Measurements from ENCODE around the gene SEPTIN6.

Gene SEPTIN6

DNA sequence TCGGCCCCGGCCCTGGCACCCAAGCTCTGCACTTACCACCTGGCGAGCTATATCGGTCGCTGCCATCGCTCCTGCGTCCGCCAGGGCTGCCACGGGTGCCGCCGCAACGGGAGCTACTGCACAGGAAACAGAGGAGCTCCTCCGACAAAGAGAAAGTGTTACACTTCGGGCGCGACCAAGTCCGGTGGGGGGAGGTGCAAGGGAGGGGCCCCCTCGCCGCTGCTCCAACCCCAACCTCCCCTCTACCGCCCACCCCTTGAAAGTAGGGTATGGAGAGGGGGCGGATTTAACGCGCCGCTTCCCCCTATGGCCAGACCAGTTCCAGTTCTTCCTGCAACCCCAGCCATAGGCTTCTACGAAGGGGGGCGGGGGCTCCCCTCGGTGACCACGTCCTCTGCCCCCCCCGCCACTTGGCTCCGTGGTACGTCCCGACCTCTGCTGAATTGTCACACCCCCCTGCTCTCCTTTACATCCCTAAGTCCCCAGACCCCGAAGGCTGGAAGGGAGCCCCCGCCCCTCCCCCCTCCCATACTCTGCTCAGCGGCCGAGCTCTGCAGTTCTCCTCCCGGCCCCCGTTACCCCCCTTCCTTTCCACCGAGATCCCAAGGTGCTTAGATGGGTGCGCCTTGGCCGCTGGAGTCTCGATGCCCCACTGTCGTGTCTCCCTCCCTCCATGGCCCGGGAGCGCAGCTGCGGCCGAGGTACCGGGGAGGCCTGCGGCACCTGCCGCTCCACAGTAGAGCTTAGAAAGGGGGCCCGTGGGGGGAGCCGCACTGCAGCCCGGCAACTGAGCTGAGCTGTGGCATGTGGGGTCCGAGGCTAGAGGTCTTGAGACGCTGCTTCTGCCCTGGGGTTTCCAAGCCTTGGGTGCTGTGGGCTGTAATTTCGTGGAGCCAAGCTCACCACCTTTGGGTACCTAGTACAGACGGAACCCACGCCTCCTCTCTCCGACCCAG, at the start of gene SEPTIN6:
TSS of gene SEPTIN6 (minus strand) at position 129 of the 956 bp plus-strand sequence. CDS start at position 66, 63 bp downstream.
- peak; percentile 63 to 80 (median 69) for DNase-seq

DNA sequence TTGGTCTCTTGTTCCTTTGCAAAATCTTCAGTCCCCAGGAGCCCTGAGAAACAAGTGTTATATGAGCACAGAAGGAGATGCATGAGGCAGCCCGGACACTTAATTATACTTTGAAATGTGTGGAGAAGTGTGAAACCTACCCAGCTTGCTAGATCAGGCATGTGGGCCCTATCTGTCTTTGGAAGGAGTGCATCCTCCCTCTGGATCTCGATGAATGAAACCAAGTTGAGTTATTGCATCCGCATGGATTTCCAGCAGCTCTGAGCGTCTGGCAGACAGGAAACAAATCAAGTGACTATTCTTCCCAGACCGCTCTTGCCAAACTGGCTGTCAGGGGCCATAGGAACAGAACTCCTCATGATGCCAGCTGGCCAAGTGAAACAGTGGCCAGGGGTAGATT, 45.8 kb upstream of the SEPTIN6 start:
- no peak for DNase-seq

DNA sequence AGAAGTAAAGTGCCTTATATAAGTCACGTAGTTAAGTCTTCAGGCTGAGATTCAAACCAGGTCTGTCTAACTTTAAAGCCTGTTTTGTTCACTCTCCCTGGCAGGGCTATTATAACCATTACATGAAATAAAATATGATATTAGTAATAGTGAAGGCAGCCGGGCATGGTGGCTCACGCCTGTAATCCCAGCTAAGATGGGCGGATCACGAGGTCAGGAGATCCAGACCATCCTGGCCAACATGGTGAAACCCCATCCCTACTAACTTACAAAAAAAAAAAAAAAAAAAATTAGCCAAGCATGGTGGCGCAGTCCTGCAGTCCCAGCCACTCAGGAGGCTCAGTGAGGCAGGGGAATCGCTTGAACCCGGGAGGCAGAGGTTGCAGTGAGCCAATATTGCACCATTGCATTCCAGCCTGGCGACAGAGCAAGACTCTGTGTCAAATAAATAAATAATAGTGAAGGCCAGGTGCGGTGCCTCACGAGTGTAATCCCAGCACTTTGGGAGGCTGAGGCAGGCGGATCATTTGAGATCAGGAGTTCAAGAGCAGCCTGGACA, 43.3 kb upstream of the SEPTIN6 start:
- no peak for DNase-seq

DNA sequence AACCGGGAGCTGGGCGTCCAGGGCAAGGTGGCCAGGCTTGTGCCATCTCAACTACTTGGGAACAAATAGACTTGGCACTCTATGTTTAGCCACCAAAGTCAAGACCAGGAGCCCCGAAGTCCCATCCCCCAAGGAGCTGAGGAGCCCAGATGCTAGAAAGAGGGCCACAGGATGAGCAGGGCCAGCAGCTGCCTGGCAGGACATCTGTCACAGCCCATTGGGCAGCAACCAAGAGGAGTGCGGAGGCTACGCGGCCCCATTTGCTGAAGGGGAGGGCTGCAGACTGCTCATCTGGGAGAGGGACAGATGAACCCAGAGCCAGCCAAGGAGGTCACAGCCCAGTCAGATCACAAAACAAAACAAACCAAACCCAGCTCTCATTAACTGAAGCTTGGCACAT, 42.5 kb upstream of the SEPTIN6 start:
- no peak for DNase-seq

DNA sequence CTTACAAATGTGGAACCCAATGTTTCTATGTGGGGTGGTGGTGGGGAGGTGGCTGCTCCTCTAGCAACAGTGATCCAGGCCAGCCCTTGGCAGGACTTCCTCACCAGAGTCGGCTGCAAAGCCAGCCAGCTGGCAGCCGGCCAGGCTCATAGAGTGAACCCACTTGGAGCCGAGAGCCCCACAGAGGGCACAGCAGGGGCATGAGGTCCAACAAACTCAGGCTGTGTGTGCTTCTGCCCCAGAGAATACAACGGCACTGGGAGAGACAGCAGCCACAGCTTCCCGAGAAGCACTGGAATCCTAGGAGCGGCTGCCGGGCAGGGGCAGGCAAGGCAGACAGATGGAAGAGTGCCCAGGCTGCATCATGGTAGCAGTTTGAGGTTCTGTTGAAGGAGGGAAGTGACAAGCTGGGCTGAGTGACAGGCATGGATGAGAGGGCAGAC, 42.0 kb upstream of the SEPTIN6 start:
- DNase-seq: peak; percentile 29 to 59 (median 48)

DNA sequence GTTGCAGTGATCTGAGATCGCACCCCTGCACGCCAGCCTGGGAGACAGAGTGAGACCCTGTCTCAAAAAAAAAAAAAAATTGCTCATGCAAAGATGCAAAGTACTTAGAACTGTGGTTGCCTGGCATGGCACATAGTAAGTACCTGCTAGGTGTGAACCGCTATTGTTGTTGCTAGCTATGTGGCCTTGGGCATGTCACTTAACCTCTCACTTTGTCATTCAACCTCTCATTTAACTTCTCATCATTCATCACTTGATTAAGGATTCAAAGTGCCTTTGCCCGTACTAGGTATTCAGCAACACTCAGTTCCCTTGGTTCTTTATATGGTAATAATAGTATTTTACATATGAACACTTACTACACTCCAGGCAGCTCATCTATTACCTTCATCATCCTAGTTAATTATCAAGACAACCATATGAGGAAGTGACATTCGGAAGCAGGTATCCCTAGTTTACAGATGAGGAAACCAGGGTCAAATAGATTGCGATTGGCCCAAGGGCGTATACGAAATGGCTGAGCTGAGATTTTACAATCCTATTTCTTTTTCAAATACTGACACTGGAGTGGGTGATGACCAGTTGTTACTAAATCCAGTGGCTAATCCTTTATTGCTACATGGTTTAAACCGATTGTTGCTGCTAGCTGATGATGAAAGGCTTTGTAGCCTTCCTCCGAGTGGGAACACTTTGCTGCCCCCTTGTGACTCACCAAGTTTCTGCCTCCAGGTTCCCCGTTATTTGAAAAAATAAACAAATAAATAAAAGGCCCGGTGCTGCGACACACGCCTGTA, 36.6 kb upstream of the SEPTIN6 start:
- peak; percentile 80 to 86 (median 85) for DNase-seq

DNA sequence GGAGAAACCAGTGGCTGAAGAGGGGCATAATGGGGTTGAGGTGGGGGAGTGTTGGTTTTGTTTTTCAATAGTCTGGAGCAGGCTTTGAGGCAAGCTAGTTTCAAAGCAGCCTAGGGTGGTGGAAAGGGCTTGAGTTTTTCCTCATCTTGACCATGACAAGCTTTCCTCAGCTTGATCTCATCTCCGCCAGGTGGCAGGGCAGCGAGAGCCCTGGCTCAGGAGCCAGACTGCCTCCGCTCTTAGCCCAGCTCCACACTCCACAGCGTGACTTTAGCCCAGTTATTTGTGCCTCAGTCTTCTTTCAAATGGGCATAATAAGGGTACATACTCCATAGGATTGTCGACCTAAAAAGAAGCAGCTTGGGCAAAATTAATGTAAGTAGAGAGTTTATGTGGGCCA, 35.5 kb upstream of the SEPTIN6 start:
- no peak for DNase-seq

DNA sequence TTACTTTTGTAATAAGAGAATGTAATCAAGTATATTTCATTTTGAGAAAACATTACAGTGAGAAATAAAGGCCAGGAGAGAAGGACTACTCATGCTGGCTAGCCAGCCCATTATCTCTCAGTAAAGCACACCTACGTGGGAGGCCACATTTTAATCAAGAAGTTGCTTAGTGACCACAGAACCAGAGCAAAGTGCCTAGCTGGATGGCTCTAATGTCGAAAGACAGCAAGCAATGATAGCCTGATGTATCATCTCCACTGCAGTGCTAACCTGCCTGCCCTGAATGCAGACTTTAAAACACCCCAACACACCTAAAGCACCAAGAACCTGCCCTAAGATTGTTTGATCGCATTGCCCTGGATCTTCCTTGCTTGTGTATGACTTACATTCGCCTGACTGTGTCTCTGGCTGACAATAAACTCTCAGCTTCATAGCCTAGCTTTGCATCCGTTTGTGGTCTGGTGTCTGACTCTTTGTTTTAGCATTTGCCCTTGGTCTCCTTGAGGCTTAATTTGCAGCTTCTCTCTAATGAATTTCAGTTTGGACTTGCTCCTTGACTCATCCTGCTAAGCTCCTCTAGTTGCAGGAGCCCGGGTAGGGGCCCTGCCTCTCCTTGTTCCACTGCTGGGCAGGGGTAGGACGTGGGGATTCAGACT, 34.1 kb upstream of the SEPTIN6 start:
- DNase-seq: no peak

DNA sequence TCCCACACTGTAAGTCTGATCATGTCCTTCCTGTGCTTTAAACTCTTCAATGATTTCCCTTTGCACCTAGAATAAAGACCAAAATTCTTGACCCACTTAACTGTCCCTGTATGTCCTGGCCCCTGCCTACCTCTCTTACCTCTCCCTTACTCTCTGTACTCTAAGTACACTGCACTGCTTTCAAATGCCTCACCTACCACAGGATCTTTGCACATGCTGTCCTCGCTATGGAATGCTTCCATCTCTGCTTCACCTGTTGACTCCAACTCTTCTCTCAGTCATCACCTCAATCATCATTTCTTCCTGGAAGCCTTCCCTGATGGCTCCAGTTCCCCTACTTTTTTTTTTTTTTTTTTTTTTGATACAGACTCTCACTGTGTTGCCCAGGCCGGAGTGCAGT, 29.0 kb upstream of the SEPTIN6 start:
- DNase-seq: no peak

DNA sequence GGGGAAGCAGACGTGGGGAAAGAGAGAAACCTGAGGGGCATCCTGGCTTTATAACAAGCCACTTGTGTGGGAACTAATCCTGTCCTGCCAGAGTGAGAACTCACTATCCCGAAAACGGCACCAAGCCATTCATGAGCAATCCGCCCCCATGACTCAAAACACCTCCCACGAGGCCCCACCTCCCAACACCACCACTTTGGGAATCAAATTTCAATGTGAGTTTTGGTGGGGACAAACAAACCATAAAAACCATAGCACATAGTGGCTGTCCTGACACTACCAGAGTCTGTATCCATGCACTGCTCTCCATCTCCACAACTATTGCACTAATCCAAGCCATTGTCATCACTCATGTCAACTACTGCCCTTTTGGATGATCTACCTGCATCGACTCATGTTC, 28.5 kb upstream of the SEPTIN6 start:
- DNase-seq: no peak

DNA sequence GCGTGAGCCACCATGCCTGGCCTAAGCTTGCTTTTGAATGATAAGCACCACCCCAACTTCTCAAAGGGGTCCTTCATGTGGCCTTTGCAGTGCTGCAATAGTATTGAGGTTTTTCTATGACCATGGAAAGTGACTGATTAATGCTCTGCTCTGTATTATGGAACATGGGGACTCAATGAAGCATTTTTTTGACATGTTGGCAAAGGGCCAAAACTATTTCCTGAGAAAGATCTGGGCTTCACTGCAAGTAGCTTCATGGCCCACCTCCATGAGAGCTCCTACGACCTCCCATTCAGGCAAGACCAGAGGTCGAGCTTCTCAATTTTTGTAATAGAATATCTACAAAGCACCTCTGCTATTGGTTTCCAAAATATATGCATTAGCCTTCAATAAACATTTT, 16.7 kb upstream of the SEPTIN6 start:
- DNase-seq: no peak

DNA sequence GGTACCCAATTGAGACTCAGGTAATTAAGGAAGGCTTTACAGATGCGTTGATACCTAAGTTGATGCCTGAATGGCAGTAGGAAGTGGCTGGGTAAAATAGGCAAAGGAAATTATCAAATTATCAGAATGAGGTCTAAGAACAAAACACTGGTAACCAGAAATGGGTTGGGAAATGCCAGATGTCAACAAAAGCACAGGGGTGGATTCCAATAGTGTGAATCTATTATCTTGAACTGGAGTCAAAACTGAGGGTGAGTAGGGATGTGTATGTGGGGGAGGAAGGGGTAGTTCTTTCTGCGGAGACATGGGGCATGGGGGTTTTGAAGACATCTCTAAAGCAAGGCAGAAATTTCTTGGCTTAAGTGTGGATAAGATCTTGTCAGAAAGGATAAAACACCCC, 16.0 kb upstream of the SEPTIN6 start:
- DNase-seq: no peak

DNA sequence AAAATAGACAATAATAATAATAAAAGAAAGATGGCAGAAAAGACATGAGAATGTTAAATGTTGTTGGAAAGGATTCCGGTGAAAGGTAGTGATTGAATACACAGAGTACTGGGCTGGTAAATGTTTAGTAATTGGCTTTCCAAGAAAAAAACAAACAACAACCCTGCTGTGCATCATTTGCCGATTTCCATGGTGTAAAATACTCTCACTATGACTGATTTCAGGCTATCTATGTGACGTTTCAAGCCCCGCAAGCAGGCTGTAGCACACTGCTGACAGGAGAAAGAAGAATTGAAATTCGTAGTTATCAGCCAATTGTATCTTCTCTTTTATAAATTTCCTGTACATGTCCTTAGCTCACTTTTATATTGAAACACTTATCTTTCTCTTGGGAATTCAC, 13.6 kb upstream of the SEPTIN6 start:
- no peak for DNase-seq

DNA sequence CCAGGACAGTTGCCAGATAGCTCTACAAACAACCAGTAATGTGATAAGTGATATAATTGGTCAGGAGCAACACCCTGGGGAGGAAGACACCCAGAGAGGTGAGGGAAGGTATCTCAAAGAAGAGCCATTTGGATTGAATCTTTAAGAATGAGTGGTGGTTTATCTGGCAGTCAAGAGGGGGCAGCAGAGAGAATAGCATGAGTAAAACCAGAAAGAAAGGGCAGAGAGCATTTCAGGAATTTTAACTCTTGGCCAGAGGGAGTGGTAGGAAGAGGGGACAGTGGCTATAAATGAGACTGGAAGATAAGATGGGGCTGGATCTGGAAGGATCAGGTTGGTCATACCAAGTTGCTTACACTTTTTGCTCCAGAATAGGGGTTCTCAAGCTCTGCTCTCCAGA, 5.9 kb upstream of the SEPTIN6 start:
- DNase-seq: peak; percentile 58 to 65 (median 60)

DNA sequence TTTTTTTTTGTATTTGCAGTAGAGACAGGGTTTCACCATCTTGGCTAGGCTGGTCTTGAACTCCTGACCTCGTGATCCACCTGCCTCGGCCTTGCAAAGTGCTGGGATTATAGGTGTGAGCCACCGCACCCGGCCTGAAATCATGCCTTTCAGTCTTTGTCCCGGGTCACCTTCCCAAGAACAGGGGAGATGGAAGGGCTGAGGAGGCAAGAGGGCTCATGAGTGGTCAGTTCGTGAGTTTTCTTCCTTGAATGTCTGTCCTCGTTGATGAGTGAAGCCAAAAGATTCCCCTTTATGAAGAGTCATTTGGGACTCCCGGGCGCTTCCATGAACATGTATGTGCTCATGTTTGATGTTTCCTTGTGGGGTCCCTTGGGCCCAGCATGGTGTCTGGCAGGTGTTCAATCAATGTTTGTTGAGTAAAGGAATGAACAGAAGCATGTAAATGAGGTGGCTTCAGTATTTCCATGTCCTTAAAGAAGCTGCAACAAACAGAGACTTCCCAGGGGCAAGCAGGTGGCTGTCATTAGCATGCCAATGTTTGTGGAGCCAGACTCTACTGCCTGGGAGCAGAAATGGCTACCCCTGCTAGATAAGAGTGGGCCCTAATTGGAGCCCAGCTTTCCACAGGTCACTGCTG, 3.4 kb upstream of the SEPTIN6 start:
- no peak for DNase-seq

DNA sequence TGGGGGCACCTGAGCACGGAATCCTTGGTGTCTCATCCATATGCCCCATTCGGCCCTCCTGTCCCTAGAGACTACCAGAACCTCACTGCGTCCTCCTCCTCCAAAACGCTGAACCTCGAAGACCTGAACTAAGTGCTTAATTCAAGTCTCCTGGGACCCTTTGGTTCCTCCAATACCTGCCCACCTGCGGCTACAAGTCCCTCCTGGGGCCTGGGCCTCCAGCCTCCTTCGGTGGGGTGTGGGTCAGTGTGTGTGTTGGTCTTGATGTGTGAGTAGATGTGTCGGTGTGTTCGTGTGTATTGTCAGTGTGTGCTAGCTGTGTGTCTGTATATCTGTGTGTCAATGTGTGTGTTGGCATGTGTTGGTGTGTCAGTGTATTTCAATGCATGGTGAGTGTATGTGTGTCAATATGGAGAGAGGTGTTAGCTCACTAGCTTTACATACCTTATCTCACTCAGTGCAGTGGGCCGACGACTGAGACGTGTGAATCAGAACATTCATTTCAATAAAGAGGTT, 2.6 kb upstream of the SEPTIN6 start:
- no peak for DNase-seq

DNA sequence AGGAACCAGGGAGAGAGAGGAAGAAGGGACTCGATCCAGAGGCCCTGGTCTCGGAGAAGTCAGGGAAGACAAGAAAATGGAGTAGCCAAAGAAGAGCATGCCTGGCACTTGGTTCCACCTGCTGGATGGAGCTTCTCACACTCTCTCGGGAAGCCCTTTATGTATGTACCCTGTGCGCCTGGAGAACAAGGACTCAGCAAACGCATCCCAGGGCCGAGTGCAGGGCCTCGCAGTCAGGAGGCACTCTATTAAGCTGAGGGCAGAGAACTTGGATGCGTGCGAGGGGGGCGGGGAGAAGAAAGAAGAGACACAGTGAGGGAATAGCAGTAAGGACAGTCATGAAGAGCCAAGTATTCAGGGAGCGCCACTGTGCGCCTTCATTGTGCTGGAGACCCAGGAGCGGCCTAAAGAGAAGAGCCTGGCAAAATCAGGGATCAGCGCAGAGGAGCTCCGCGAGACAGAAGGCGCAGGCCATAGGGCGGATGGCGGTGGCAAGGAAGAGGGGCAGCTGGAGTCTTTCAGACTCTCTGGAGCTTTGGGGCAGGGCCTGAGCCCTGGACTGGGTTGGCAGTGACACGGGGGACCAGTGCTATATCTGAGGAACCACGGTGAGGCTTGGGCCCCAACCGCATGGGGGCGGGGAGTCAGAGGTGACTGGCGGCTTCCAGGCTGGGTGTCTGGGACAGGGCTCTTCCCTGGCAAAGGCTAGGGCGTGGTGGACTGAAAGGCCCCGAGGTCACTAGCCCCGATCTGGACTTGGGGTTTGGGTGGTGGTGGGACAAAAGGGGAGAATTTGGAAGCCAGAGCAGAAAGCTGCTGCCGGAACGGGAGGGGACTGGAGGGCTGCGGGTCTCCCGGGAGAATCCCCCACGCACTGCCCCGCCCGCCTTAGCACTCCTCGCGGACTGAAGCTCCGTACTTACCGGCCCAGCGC, 1.9 kb upstream of the SEPTIN6 start:
- DNase-seq: no peak

DNA sequence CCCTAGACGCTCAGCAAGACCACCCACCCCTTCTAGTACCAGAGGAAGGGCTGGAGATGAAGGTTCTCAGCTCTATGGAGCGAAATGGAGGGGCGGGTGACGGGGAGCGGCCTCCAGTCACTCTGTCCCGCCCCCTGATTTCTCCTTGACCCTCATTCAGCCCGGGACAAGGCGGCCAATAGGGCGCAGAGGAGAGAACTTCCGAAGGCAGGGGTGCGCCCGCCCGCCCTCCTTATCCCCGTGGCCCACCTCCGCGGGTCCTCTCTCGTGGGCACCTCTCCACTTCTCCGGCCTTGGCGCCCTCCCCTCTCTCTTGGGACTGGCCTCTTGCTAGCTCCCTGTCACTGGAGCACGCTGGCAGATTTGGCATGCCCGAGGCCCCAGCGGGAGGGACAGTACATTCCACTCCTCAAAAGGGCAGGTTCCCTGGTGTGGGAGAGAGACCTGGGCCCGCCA, 1.1 kb upstream of the SEPTIN6 start:
- DNase-seq: no peak

DNA sequence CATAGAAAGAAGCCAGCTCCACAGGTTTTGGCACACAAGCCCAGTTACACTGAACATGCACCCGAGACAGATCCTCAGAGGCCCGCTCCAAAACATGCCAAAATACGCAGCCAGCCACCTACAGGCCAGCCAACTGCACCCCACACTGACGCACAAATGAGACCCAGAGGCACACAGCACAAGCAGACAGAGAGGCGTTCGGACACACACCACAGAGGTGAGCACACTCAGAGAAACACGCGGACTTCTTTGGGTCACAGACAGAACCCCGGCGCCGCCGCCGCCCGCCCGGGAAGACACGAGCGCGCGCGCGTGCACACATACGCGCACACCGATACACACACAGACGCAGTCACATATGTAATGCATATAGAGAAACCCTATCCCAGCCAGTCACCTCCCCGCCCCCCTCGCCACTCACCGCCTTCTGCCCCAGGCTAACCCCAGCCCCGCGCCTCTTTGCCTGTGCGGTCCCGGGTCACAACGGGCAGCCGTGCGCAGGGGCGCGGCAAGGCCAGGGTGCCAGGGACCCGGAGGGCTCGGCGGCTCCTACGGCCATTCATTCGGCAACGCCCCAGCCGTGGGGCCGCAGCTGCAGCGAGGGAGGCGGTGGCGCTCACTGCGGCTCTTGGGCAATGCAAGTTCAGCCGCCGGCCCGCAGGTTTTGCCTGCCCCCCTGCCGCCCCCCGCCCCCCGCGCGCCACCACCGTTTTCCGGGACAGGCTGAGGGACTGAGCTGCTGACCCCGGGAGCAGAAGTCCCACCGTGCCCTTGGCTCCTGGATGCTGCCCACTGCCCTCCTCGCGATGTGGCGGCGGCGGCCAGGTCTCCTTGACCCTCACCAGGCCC, 553 bp downstream of the SEPTIN6 start:
- peak; percentile 31 to 47 (median 37) for DNase-seq

Measured in suppressor macrophage treated with lipopolysaccharide for 1 hour (primary cell).